PC-3 (cell line): ENCODE results near the gene WSCD2. TPM values are rescaled to one million over a fixed set of nuclear protein-coding genes. Genes with fewer than 3 reads are reported as not detected.

Source experiments
- ATAC-seq: fragments of 200-7000 bp; cut with Tn5 transposase; 2 replicates; pipeline ENCODE4 v1.9.1; 2020; ENCODE audit warnings: mild to moderate bottlenecking, moderate library complexity
- BruUV-seq: library from RNA; stranded (reverse); fragments of 400-500 nt; replicated peaks from 2 replicates; lab custom pipeline; 2021; lab: Mats Ljungman, UMichigan
- CTCF ChIA-PET: fragments of 300-600 bp; sonication (Branson Sonifier 250); formaldehyde crosslinking; loops from one replicate; lab custom pipeline; 2022; ENCODE audit warnings: antibody characterized with exemption; lab: Charles Lee
- POLR2A ChIA-PET: fragments of 300-600 bp; sonication (Branson Sonifier 250); formaldehyde crosslinking; loops from one replicate; lab custom pipeline; 2022; ENCODE audit warnings: antibody characterized with exemption; ENCODE audit not compliant: unreplicated experiment; lab: Charles Lee
- DNase-seq: peaks from one replicate; pipeline ENCODE4 v3.0.0-alpha.2; 2015
- H2AFZ ChIP-seq: fragments of 300-600 bp; sonication (generic); 2 replicates; pipeline ENCODE4 v1.6.0; 2016; ENCODE audit warnings: antibody characterized with exemption, low read length
- H3F3A ChIP-seq: fragments of 300-600 bp; sonication (generic); one replicate; pipeline ENCODE4 v1.6.0; 2017; ENCODE audit warnings: antibody characterized with exemption, low read length, control low read depth, mild to moderate bottlenecking; ENCODE audit not compliant: unreplicated experiment
- H3K27ac ChIP-seq: fragments of 300-600 bp; sonication (generic); 2 replicates; pipeline ENCODE4 v1.5.1; 2016; ENCODE audit warnings: mild to moderate bottlenecking, low read length
- H3K27me3 ChIP-seq: fragments of 300-600 bp; sonication (generic); 2 replicates; pipeline ENCODE4 v1.6.1; 2016; ENCODE audit warnings: low read length, mixed read lengths
- H3K36me3 ChIP-seq: fragments of 300-600 bp; sonication (generic); 2 replicates; pipeline ENCODE4 v1.6.1; 2016; ENCODE audit warnings: low read depth, mixed run types, low read length, mixed read lengths
- H3K4me1 ChIP-seq: fragments of 300-600 bp; sonication (generic); 2 replicates; pipeline ENCODE4 v1.5.1; 2016; ENCODE audit warnings: low read length; ENCODE audit not compliant: insufficient read depth
- H3K4me2 ChIP-seq: fragments of 300-600 bp; sonication (generic); 2 replicates; pipeline ENCODE4 v1.6.0; 2016; ENCODE audit warnings: low read length
- H3K4me3 ChIP-seq: fragments of 300-600 bp; sonication (generic); 2 replicates; pipeline ENCODE4 v1.5.1; 2016; ENCODE audit warnings: mild to moderate bottlenecking, low read length, mixed read lengths
- H3K79me2 ChIP-seq: fragments of 300-600 bp; sonication (generic); 2 replicates; pipeline ENCODE4 v1.6.1; 2017; ENCODE audit warnings: low read length, mixed read lengths
- H3K9ac ChIP-seq: fragments of 300-600 bp; sonication (generic); 2 replicates; pipeline ENCODE4 v1.6.0; 2016; ENCODE audit warnings: mild to moderate bottlenecking, low read length
- H3K9me2 ChIP-seq: fragments of 300-600 bp; sonication (generic); replicated peaks from 2 replicates; pipeline ENCODE4 v1.6.1; 2016; ENCODE audit warnings: mixed run types, low read length, mixed read lengths
- H3K9me3 ChIP-seq: fragments of 300-600 bp; sonication (generic); 2 replicates; pipeline ENCODE4 v1.6.1; 2016; ENCODE audit warnings: low read length, mixed read lengths
- H4K20me1 ChIP-seq: fragments of 300-600 bp; sonication (generic); 2 replicates; pipeline ENCODE4 v1.6.1; 2016; ENCODE audit warnings: low read length, mixed read lengths
- CTCF ChIP-seq: fragments of 300-600 bp; sonication (generic); conservative IDR thresholded peaks from 2 replicates; pipeline ENCODE4 v1.5.1; 2017; ENCODE audit warnings: antibody characterized with exemption, low read depth, mild to moderate bottlenecking, low read length
- EZH2 ChIP-seq: fragments of 300-600 bp; sonication (generic); IDR thresholded peaks from one replicate; pipeline ENCODE4 v1.6.1; 2017; ENCODE audit warnings: antibody characterized with exemption, mild to moderate bottlenecking, low read length; ENCODE audit not compliant: unreplicated experiment
- EZH2phosphoT487 ChIP-seq: fragments of 300-600 bp; sonication (generic); IDR thresholded peaks from 2 replicates; pipeline ENCODE4 v1.6.1; 2018; ENCODE audit warnings: mild to moderate bottlenecking, antibody characterized with exemption, low read length, borderline replicate concordance
- intact Hi-C: fragments of 100-400 bp; cut with micrococcal nuclease; formaldehyde crosslinking; loops from 2 replicates; pipeline ENCODE4 v1.9.0; 2023
- total RNA-seq: library from RNA; depleted of rRNA; stranded (reverse); fragments of >200 nt; gene quantifications from 2 replicates; pipeline ENCODE4 v1.2.3, GENCODE V29; 2014

Gene WSCD2
- total RNA-seq, 1 experiment from 2014 or later: not detected

- BruUV-seq: no TSS peak
- no peak for ATAC-seq
- no peaks in the 10 kb centered on the region for H3F3A ChIP-seq
- H3K4me2 ChIP-seq: no peak overlapping the region
- CTCF ChIA-PET: no interaction called here
- no peaks in the 10 kb centered on the region for H3K79me2 ChIP-seq
- no peak for TF ChIP-seq EZH2
- TF ChIP-seq CTCF: no peak
- TF ChIP-seq EZH2phosphoT487: no peak
- H3K9ac ChIP-seq: no peak overlapping the region
- no peaks in the 10 kb centered on the region; the same call in 1 of the 2 replicates for H3K9me2 ChIP-seq
- no peak overlapping the region for H3K27ac ChIP-seq
- H3K4me3 ChIP-seq: no peak overlapping the region
- H4K20me1 ChIP-seq: no peaks in the 10 kb centered on the region
- H3K27me3 ChIP-seq: peaks cover 60% of the 10 kb centered on the region
- H3K36me3 ChIP-seq: no peaks in the 10 kb centered on the region
- no peaks in the 10 kb centered on the region for H3K4me1 ChIP-seq
- H2AFZ ChIP-seq: no peak overlapping the region
- H3K9me3 ChIP-seq: peaks cover 13% of the 10 kb centered on the region
- DNase-seq: no peak
- intact Hi-C loops: no loop called here
- POLR2A ChIA-PET: no interaction called here
These were observed 126.1 kb downstream of the WSCD2 start for GRCh38 chr12:108255252-108255602.

- ChIA-PET CTCF (no interaction called here), POLR2A (no interaction called here)
- intact Hi-C loops: no loop called here
- Histone ChIP-seq H3K4me2 (no peak overlapping the region), H3K4me1 (no peaks in the 10 kb centered on the region), H4K20me1 (no peaks in the 10 kb centered on the region), H3K9ac (no peak overlapping the region), H2AFZ (no peak overlapping the region), H3K36me3 (no peaks in the 10 kb centered on the region), H3K27ac (no peak overlapping the region), H3K9me3 (peaks cover 27% of the 10 kb centered on the region), H3F3A (no peaks in the 10 kb centered on the region), H3K4me3 (no peak overlapping the region), H3K27me3 (peaks cover 44% of the 10 kb centered on the region), H3K9me2 (no peaks in the 10 kb centered on the region; the same call in 1 of the 2 replicates), H3K79me2 (no peaks in the 10 kb centered on the region)
- ATAC-seq: no peak
- no TSS peak for BruUV-seq
- TF ChIP-seq EZH2phosphoT487 (no peak), EZH2 (no peak), CTCF (no peak)
- DNase-seq: no peak
These were observed 127.9 kb downstream of the WSCD2 start for GRCh38 chr12:108257004-108257403.

- H4K20me1 ChIP-seq: no peaks in the 10 kb centered on the region
- no peak for TF ChIP-seq EZH2
- no peak for TF ChIP-seq CTCF
- TF ChIP-seq EZH2phosphoT487: no peak
- no peak for ATAC-seq
- H3K79me2 ChIP-seq: no peaks in the 10 kb centered on the region
- intact Hi-C loops: no loop called here
- no peaks in the 10 kb centered on the region; the same call in 1 of the 2 replicates for H3K9me2 ChIP-seq
- no peak overlapping the region for H2AFZ ChIP-seq
- DNase-seq: no peak
- no peaks in the 10 kb centered on the region for H3F3A ChIP-seq
- CTCF ChIA-PET: no interaction called here
- no peak overlapping the region for H3K4me3 ChIP-seq
- H3K9me3 ChIP-seq: peaks cover 27% of the 10 kb centered on the region
- H3K4me2 ChIP-seq: no peak overlapping the region
- H3K27me3 ChIP-seq: peaks cover 38% of the 10 kb centered on the region
- H3K36me3 ChIP-seq: no peaks in the 10 kb centered on the region
- POLR2A ChIA-PET: no interaction called here
- H3K27ac ChIP-seq: no peak overlapping the region
- BruUV-seq: no TSS peak
- H3K9ac ChIP-seq: no peak overlapping the region
- no peaks in the 10 kb centered on the region for H3K4me1 ChIP-seq
These were observed 128.6 kb downstream of the WSCD2 start for GRCh38 chr12:108257610-108258106.
